HAP-1 (cell line): Measurements from ENCODE around the gene CBX6.
"Not testable (repeated sequence)": the region's sequence is repeated elsewhere in the genome, so short reads cannot be mapped to it uniquely, and the experiment has no call there.

Source experiments
- DNase-seq, 2 experiments: peaks; one replicate each; pipeline ENCODE4 v3.0.0-alpha.2; 2016 to 2020; ENCODE audit warnings: low spot score in 2 of 2
- H3K27me3 ChIP-seq: fragments of 250-450 bp; sonication (Bioruptor Pico); 2 replicates; pipeline ENCODE4 v1.5.1; 2020; ENCODE audit warnings: low read depth, mild to moderate bottlenecking, moderate library complexity
- H3K36me3 ChIP-seq: fragments of 250-450 bp; sonication (Bioruptor Pico); replicated peaks from 2 replicates; pipeline ENCODE4 v1.5.1; 2020; ENCODE audit warnings: mild to moderate bottlenecking
- H3K4me1 ChIP-seq: fragments of 250-450 bp; sonication (Bioruptor Pico); 2 replicates; pipeline ENCODE4 v1.5.1; 2020; ENCODE audit warnings: mild to moderate bottlenecking
- H3K4me3 ChIP-seq: fragments of 250-450 bp; sonication (Bioruptor Pico); 2 replicates; pipeline ENCODE4 v1.5.1; 2020; ENCODE audit warnings: mild to moderate bottlenecking, moderate library complexity
- H3K9me3 ChIP-seq: fragments of 250-450 bp; sonication (Bioruptor Pico); 2 replicates; pipeline ENCODE4 v1.5.1; 2020; ENCODE audit warnings: mild to moderate bottlenecking, moderate library complexity
- in situ Hi-C: fragments of 300-500 bp; cut with MboI; formaldehyde crosslinking; loops from 3 replicates; pipeline ENCODE4 v1.14.3; 2020; ENCODE audit warnings: low sequenced_read_pairs, inconsistent platforms, mixed read lengths

The CBX6 gene

GRCh38 chr22:38861927-38862326 is 10.1 kb downstream of the CBX6 start:
- no peaks in the 10 kb centered on the region for H3K27me3 ChIP-seq
- in situ Hi-C loops: no loop called here
- no peaks in the 10 kb centered on the region for H3K9me3 ChIP-seq
- H3K4me3 ChIP-seq: no peak overlapping the region
- DNase-seq: no peak
- H3K36me3 ChIP-seq: peaks cover 20% of the 10 kb centered on the region
- H3K4me1 ChIP-seq: no peaks in the 10 kb centered on the region

GRCh38 chr22:38861170-38861876 is 10.7 kb downstream of the CBX6 start:
- peaks cover 17% of the 10 kb centered on the region for H3K36me3 ChIP-seq
- no peaks in the 10 kb centered on the region for H3K9me3 ChIP-seq
- peak in 1 of 2 experiments; percentile 42 for DNase-seq
- H3K4me1 ChIP-seq: no peaks in the 10 kb centered on the region
- H3K4me3 ChIP-seq: no peak overlapping the region
- no peaks in the 10 kb centered on the region for H3K27me3 ChIP-seq
- in situ Hi-C loops: no loop called here

GRCh38 chr22:38860283-38861169 is 11.5 kb downstream of the CBX6 start:
- DNase-seq: peak in 1 of 2 experiments; percentile 59
- Histone ChIP-seq H3K4me3 (no peak overlapping the region), H3K27me3 (no peaks in the 10 kb centered on the region), H3K4me1 (no peaks in the 10 kb centered on the region), H3K9me3 (no peaks in the 10 kb centered on the region), H3K36me3 (peaks cover 9% of the 10 kb centered on the region)
- in situ Hi-C loops: no loop called here

- Histone ChIP-seq H3K4me3 (no peak overlapping the region), H3K27me3 (no peaks in the 10 kb centered on the region), H3K9me3 (no peaks in the 10 kb centered on the region), H3K36me3 (peaks cover under 1% of the 10 kb centered on the region; the same call in 1 of the 2 replicates), H3K4me1 (no peaks in the 10 kb centered on the region)
- in situ Hi-C loops: no loop called here
- no peak for DNase-seq
Observed at GRCh38 chr22:38859581-38860282, 12.3 kb downstream of the CBX6 start.

DNA sequence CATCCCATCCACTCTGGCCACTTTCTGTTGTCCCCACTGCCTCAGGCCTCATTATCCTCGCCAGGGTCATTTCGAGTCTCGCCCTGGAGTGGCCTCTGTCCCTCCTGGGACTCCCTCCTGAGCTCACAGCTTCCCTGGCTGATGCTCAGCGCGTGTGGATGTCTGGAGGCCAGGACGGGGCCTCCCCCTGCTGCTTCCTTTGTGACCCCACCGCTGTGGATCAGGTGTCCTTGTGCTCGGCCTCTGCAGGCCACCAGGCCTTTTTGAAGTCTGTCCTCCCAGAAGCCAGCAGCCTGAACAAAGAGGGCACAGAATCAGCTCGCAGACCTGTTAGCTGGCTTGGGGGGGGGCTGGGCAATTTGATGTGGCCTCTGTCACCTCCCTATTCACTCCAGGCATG is 13.5 kb downstream of the CBX6 start:
- in situ Hi-C loops: no loop called here
- no peak for DNase-seq

GRCh38 chr22:38854476-38854875 is 17.5 kb downstream of the CBX6 start:
- peaks cover 19% of the 10 kb centered on the region for H3K27me3 ChIP-seq
- DNase-seq, H3K4me3 ChIP-seq, H3K9me3 ChIP-seq, H3K4me1 ChIP-seq, in situ Hi-C loops, H3K36me3 ChIP-seq: not testable (repeated sequence)

More for the DNA sequence above, 13.5 kb downstream of the CBX6 start:
- no peaks in the 10 kb centered on the region for H3K4me1 ChIP-seq
- H3K4me3 ChIP-seq: no peak overlapping the region
- H3K9me3 ChIP-seq: no peaks in the 10 kb centered on the region
- H3K27me3 ChIP-seq: no peaks in the 10 kb centered on the region
- no peaks in the 10 kb centered on the region for H3K36me3 ChIP-seq

DNA sequence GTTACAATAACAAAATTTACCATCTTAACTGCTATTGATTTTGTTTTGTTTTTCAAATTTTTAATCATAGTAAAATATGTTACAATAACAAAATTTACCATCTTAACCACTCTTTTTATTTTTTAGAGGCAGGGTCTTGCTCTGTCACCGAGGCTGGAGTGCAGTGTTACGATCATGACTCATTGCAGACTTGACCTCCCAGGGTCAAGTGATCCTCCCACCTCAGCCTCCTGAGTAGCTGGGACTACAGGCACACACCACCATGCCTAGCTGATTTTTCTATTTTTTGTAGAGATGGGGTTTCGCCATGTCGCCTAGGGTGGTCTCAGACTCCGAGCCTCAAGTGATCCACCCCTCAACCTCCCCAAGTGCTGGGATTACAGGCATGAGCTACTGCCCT is 18.1 kb downstream of the CBX6 start:
- DNase-seq, H3K36me3 ChIP-seq, H3K4me1 ChIP-seq, in situ Hi-C loops, H3K4me3 ChIP-seq, H3K9me3 ChIP-seq: not testable (repeated sequence)
- peaks cover 25% of the 10 kb centered on the region for H3K27me3 ChIP-seq

DNA sequence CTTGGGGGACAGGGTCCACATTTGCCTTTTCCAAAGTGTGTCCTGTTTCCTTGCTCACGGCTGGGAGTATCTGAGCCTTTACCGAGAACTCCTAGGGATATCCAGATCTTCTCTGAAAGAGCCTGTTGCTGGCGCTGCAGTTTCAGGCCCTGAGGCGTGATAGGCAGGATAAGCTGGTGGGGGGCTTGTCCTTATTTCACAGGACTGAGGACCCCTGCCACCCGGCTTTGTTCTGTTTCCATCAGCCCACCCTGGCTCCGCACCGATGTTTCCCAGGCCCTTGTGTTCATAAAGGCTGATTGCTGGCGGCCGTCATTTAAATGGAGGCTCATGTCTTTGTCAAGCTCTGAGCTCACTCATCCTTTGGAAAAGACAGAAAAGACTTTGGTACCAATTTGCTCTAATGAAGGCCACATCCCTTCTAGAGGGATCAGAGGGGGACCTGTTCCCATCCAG is 18.8 kb downstream of the CBX6 start:
- H3K4me1 ChIP-seq: no peaks in the 10 kb centered on the region
- H3K9me3 ChIP-seq: no peaks in the 10 kb centered on the region
- DNase-seq: no peak
- in situ Hi-C loops: no loop called here
- no peak overlapping the region for H3K4me3 ChIP-seq
- H3K36me3 ChIP-seq: no peaks in the 10 kb centered on the region
- peaks cover 32% of the 10 kb centered on the region for H3K27me3 ChIP-seq

DNA sequence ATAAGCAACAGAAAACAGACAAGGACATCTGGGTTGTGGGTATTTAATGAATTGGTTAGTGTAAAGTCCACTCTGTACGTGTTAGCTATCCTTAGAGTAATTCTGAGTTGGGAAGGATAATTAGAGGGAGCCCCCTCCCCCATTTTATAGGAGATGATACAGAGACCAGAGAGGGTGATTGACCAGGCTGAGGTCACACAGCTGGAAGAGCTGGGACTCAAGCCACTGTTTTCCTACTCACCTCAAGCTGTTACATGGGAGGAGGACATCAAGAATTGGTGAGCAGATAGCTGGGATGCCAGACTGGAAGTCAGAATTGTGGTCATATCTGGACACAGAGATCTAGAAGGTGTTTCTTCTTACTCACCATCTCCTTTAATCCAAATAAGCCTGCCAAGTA is 19.5 kb downstream of the CBX6 start:
- Histone ChIP-seq H3K4me3 (no peak overlapping the region), H3K9me3 (no peaks in the 10 kb centered on the region), H3K27me3 (peaks cover 33% of the 10 kb centered on the region), H3K36me3 (no peaks in the 10 kb centered on the region), H3K4me1 (no peaks in the 10 kb centered on the region)
- DNase-seq: no peak
- in situ Hi-C loops: no loop called here

GRCh38 chr22:38850941-38851849 is 20.8 kb downstream of the CBX6 start:
- Histone ChIP-seq H3K4me1 (no peaks in the 10 kb centered on the region), H3K4me3 (no peak overlapping the region), H3K9me3 (no peaks in the 10 kb centered on the region), H3K27me3 (peaks cover 33% of the 10 kb centered on the region), H3K36me3 (no peaks in the 10 kb centered on the region)
- no peak for DNase-seq
- in situ Hi-C loops: no loop called here

GRCh38 chr22:38850399-38850798 is 21.6 kb downstream of the CBX6 start:
- no peak for DNase-seq
- Histone ChIP-seq H3K4me1 (no peaks in the 10 kb centered on the region), H3K9me3 (no peaks in the 10 kb centered on the region), H3K4me3 (no peak overlapping the region), H3K36me3 (no peaks in the 10 kb centered on the region), H3K27me3 (peaks cover 33% of the 10 kb centered on the region)
- in situ Hi-C loops: no loop called here

DNA sequence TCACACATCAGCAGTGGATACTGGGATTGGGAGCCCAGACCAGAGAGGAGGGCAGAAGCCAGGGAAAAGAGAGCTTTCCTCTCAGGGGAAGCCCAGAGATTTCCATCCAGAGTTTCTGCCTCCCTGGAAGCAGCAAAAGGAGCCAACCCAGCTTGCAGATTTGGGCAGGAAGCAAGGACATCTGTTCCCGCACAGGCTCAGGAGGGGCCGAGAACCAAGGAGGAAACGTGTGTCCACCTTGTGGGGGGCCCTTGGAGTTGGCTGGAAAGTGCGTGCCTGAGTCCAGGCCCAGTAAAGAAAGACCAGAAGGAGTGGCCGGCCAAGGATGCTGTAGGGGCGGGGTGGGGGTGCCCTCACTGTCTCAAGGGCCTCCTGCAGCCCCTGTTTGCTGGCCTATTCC is 22.2 kb downstream of the CBX6 start:
- Histone ChIP-seq H3K9me3 (no peaks in the 10 kb centered on the region), H3K4me3 (no peak overlapping the region), H3K27me3 (peaks cover 33% of the 10 kb centered on the region), H3K4me1 (no peaks in the 10 kb centered on the region), H3K36me3 (no peaks in the 10 kb centered on the region)
- no peak for DNase-seq
- in situ Hi-C loops: no loop called here

- H3K36me3 ChIP-seq: no peaks in the 10 kb centered on the region
- H3K4me1 ChIP-seq: no peaks in the 10 kb centered on the region
- no peak for DNase-seq
- no peak overlapping the region for H3K4me3 ChIP-seq
- H3K9me3 ChIP-seq: no peaks in the 10 kb centered on the region
- in situ Hi-C loops: no loop called here
- H3K27me3 ChIP-seq: peaks cover 49% of the 10 kb centered on the region
Observed at GRCh38 chr22:38846412-38846811, 25.6 kb downstream of the CBX6 start.
